Measurements from ENCODE around the gene HACD3.

HACD3 gene

DNA sequence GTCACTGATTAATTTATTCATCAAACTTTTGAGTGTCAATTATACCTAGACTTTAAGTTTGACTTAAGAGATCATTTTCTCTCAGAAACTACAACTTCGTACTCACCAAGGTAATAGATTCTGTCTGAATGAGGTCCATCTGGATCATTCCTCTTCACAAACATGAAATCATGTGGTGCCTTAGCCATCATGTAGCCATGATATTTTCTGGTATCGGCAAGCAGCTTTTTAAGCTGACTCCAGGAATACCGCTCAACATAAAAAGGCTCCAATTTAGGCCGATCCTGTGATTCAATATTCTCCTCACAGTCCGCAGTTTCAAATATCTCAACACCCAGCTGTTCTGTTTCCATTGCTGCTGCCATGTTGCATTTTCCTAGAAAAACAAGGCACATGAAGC is 18.1 kb upstream of the HACD3 start:
- TF ChIP-seq, protein P1, sequence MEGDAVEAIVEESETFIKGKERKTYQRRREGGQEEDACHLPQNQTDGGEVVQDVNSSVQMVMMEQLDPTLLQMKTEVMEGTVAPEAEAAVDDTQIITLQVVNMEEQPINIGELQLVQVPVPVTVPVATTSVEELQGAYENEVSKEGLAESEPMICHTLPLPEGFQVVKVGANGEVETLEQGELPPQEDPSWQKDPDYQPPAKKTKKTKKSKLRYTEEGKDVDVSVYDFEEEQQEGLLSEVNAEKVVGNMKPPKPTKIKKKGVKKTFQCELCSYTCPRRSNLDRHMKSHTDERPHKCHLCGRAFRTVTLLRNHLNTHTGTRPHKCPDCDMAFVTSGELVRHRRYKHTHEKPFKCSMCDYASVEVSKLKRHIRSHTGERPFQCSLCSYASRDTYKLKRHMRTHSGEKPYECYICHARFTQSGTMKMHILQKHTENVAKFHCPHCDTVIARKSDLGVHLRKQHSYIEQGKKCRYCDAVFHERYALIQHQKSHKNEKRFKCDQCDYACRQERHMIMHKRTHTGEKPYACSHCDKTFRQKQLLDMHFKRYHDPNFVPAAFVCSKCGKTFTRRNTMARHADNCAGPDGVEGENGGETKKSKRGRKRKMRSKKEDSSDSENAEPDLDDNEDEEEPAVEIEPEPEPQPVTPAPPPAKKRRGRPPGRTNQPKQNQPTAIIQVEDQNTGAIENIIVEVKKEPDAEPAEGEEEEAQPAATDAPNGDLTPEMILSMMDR (IDR thresholded peaks at IDR 0.05; ENCODE audit: low read depth, low read length): no peak
- no peak for TF ChIP-seq EZH2phosphoT487 (IDR thresholded peaks at IDR 0.05; ENCODE audit: low read depth)
- Histone ChIP-seq H3K4me1 (ENCODE audit: low read length) (peaks cover 12% of the 10 kb centered on the region), H3K4me2 (ENCODE audit: low read length) (no peak overlapping the region), H3K4me3 (ENCODE audit: low read length) (no peak overlapping the region), H4K20me1 (ENCODE audit: insufficient read depth, low read length) (no peaks in the 10 kb centered on the region), H2AFZ (ENCODE audit: low read depth, low read length) (no peak overlapping the region), H3K9me3 (ENCODE audit: insufficient read depth, low read length) (no peaks in the 10 kb centered on the region), H3K27me3 (ENCODE audit: low read depth, low read length) (no peaks in the 10 kb centered on the region), H3K36me3 (replicated peaks; ENCODE audit: low read depth, low read length) (peaks cover 30% of the 10 kb centered on the region), H3K79me2 (ENCODE audit: low read length) (peaks cover 44% of the 10 kb centered on the region), H3K27ac (ENCODE audit: low read length) (no peak overlapping the region), H3K9ac (ENCODE audit: low read length) (no peak overlapping the region)

DNA sequence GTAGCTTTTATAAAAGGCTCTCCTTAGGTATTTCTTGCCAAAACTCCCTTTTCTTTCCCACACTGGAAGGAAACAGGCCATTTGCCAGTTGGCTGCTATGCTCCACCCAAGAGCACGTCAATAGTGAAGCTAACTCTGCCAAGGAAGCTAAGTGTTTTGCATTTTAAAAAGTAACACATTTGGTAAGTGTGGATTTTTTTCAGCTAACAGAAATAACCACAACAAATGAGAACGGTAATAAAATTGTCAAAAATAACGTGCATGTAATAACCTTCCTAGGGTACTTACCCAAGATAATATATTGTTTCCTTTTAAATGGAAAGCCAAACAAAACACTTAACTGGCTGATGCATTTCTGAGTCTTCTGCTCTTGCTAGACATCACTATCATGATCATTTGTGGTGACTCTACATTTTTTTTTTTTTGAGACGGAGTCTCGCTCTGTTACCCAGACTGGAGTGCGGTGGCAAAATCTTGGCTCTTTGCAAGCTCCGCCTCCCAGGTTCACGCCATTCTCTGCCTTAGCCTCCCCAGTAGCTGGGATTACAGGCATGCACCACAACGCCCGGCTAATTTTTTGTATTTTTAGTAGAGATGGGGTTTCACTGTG is 17.4 kb upstream of the HACD3 start:
- no peaks in the 10 kb centered on the region for H4K20me1 ChIP-seq (ENCODE audit: insufficient read depth, low read length)
- peaks cover 27% of the 10 kb centered on the region for H3K36me3 ChIP-seq (replicated peaks; ENCODE audit: low read depth, low read length)
- peaks cover 47% of the 10 kb centered on the region for H3K79me2 ChIP-seq (ENCODE audit: low read length)
- H3K4me3 ChIP-seq (ENCODE audit: low read length): no peak overlapping the region
- H3K9ac ChIP-seq (ENCODE audit: low read length): no peak overlapping the region
- H3K4me1 ChIP-seq (ENCODE audit: low read length): peaks cover 14% of the 10 kb centered on the region
- H3K27ac ChIP-seq (ENCODE audit: low read length): no peak overlapping the region
- no peaks in the 10 kb centered on the region for H3K27me3 ChIP-seq (ENCODE audit: low read depth, low read length)
- no peaks in the 10 kb centered on the region for H3K9me3 ChIP-seq (ENCODE audit: insufficient read depth, low read length)
- TF ChIP-seq, protein P1 (IDR thresholded peaks at IDR 0.05; ENCODE audit: low read depth, low read length): no peak
- TF ChIP-seq EZH2phosphoT487 (IDR thresholded peaks at IDR 0.05; ENCODE audit: low read depth): no peak
- no peak overlapping the region for H3K4me2 ChIP-seq (ENCODE audit: low read length)
- H2AFZ ChIP-seq (ENCODE audit: low read depth, low read length): no peak overlapping the region

DNA sequence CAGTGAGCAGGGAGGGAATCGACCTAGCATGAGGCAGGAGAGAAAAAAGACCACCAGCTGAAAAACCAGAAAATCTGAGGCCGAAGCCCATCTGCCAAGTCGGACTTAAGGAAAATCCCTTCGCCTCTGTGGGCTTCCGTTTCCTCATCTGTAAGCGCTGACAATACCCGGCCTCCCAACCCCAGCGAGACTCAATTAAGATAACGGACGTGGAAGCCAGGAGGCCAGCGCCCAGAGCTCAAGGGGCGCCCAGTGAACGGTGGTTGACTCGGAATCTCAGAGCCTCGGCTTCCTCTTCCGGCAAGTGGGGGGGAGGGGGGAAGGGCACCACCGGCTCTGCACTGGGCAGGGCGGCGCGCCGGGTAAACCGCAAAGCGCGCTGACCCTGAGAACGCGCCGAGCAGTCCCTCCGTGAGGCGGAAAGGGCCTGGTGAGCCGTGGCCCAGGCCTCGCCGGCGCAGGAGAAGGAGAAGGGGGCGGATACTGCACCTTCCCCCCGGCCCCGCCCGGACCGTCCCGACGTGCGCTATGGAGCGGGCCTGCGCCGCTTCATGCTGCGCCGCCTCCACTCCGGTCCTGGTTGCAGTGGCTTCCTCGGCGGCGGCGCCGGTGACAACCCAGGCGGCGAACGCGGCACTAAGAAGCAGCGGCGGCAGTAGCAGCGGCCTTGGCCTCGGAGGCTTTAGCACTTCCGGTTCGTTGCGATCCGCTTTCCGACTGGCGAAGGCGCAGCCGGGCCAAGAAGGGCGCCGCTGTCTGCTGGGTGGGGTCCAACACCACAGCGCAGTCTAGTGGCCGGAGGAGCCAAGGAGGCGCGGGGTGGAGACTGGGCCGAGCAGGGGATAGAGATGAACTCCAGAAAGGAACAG is 13.0 kb upstream of the HACD3 start, which contains the start of gene DPP8:
Gene DPP8 (minus strand): TSS at position 693 of the 869 bp plus-strand sequence. CDS start 5,136 bp downstream, outside the sequence.
- peak within 1 kb of the TSS; percentile 78 for H3K27ac ChIP-seq (ENCODE audit: low read length)
- TF ChIP-seq, protein P1 (IDR thresholded peaks at IDR 0.05; ENCODE audit: low read depth, low read length): peak; percentile 94
- TF ChIP-seq EZH2phosphoT487 (IDR thresholded peaks at IDR 0.05; ENCODE audit: low read depth): no peak

DNA sequence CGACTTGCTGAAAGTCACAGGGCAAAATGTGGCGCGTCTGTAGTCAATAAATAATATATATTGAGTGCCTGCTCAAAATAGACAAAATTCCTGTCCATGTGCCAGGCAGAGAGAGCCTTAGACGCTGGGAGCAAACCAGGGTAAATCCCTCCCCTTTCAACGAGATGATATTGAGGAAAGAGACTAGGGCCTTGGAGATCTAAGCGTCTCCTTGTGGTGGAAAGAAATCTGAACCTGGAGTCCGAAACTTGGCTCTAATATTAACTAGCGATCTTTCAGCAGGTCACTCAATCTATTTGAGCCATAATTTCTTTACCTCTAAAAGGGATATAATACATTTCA is 12.4 kb upstream of the HACD3 start:
- Histone ChIP-seq H4K20me1 (ENCODE audit: insufficient read depth, low read length) (no peaks in the 10 kb centered on the region), H3K27ac (ENCODE audit: low read length) (no peak overlapping the region), H3K79me2 (ENCODE audit: low read length) (peaks cover 36% of the 10 kb centered on the region), H3K4me3 (ENCODE audit: low read length) (peak overlapping the region; percentile 86), H3K4me1 (ENCODE audit: low read length) (peaks cover 16% of the 10 kb centered on the region), H3K9me3 (ENCODE audit: insufficient read depth, low read length) (no peaks in the 10 kb centered on the region), H3K4me2 (ENCODE audit: low read length) (peak overlapping the region; percentile 70), H3K36me3 (replicated peaks; ENCODE audit: low read depth, low read length) (peaks cover 7% of the 10 kb centered on the region), H3K27me3 (ENCODE audit: low read depth, low read length) (no peaks in the 10 kb centered on the region), H3K9ac (ENCODE audit: low read length) (peak overlapping the region; percentile 44; the same call in 1 of the 2 replicates), H2AFZ (ENCODE audit: low read depth, low read length) (peak overlapping the region; percentile 97)
- TF ChIP-seq EZH2phosphoT487 (IDR thresholded peaks at IDR 0.05; ENCODE audit: low read depth): no peak
- TF ChIP-seq, protein P1 (IDR thresholded peaks at IDR 0.05; ENCODE audit: low read depth, low read length): no peak

More for the DNA sequence above, 13.0 kb upstream of the HACD3 start, which contains the start of gene DPP8:
- Histone ChIP-seq H3K79me2 (ENCODE audit: low read length) (peaks cover 41% of the 10 kb centered on the region), H4K20me1 (ENCODE audit: insufficient read depth, low read length) (no peaks in the 10 kb centered on the region), H3K4me2 (ENCODE audit: low read length) (peak within 1 kb of the TSS; percentile 96), H3K36me3 (replicated peaks; ENCODE audit: low read depth, low read length) (peaks cover 9% of the 10 kb centered on the region), H3K4me3 (ENCODE audit: low read length) (peak within 1 kb of the TSS; percentile 86), H3K9ac (ENCODE audit: low read length) (peak within 1 kb of the TSS; percentile 89), H2AFZ (ENCODE audit: low read depth, low read length) (peak within 1 kb of the TSS; percentile 97), H3K9me3 (ENCODE audit: insufficient read depth, low read length) (no peaks in the 10 kb centered on the region), H3K4me1 (ENCODE audit: low read length) (peaks cover 16% of the 10 kb centered on the region), H3K27me3 (ENCODE audit: low read depth, low read length) (no peaks in the 10 kb centered on the region)

All from OCI-LY3 (cell line).